ENCODE results near the gene GMPS. TPM values are rescaled to one million over a fixed set of nuclear protein-coding genes. Genes with fewer than 3 reads are reported as not detected.
"Not testable (repeated sequence)": the region's sequence is repeated elsewhere in the genome, so short reads cannot be mapped to it uniquely, and the experiment has no call there.

GMPS gene
- total and polyA plus RNA-seq, 2 of the 8 experiments (the other 6 are each of a cell fraction or from before 2014, with no cell fraction given) = 57.7 to 175 TPM

DNA sequence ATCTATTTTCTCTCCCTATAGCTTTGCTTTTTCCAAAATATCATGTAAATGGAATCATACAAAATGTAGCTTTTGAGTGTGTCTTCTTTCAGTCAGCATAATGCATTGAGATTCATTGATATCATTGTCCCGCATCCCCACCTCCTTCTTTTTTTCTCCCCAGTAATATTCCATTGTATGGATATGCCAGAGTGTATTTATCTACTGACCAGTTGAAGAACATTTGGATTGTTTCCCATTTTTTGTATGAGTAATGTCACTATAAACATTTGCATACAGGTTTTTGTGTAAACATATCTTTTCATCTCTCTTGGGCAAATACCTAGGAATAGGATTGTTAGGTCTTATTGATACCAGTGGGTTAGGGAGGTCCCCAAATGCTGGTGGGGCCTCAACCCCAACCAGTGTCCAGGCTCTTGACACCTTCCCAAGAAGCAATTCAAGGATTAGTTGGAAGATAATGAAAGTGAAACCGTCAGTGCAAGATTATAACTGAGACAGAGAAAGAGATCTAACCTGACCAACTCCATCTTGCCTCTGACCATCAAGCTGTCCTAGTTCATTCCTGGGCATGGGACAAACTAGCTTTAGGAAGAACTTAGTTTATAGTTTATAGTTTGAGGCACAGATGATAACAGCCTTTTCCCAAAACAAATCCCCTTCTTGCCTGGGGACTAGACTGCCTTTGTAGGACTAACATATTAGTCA, 8.8 kb upstream of the GMPS start (continued):
- no peak for TF ChIP-seq SAP30 (IDR thresholded peaks at IDR 0.05; ENCODE audit: insufficient read depth, insufficient replicate concordance, low read length)

DNA sequence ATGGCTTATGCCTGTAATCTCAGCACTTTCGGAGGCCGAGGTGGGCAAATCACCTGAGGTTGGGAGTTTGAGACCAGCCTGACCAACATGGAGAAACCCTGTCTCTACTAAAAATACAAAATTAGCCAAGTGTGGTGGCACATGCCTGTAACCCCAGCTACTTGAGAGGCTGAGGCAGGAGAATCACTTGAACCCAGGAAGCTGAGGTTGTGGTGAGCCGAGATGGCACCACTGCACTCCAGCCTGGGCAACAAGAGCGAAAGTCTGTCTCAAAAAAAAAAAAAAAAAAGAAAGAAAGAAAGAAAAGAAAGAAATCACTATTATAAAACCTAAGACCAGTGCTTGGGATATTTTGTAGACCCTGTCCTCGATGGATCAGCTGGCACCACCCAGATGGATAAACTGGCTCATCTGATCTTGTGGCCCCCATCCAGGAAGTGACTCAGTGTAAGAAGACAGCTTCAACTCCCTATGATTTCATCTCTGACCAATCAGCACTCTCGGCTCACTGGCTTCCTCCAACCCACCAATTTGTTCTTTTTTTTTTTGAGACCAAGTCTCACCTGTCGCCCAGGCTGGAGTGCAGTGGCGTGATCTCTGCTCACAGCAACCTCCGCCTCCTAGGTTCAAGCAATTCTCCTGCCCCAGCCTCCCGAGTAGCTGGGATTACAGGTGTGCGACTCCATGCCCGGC, 8.0 kb upstream of the GMPS start:
- CTCF ChIA-PET (ENCODE audit: partially characterized antibody) = interaction anchor here (1.0 kb wide), 1 partner anchor 39 kb away, joined by 3 read pairs; no protein-coding TSS in a partner anchor
- 92% methylated on average over 9 of the region's 12 CpGs; no CpG with 5 or more reads in 1 of the 2 experiments for WGBS, 2 experiments (ENCODE audit: extremely low coverage in 1 of 2, insufficient coverage in 1 of 2, insufficient read length in 1 of 2, insufficient replicate concordance in 2 of 2, low coverage in 1 of 2, low lambda C conversion rate in 2 of 2, missing lambda C conversion rate in 1 of 2)
- H3K4me3 ChIP-seq (ENCODE audit: extremely low read depth in 1 of 4, insufficient read depth in 2 of 4, low read depth in 3 of 4, low read length in 4 of 4) = not testable (repeated sequence)

More for the DNA sequence above, 8.0 kb upstream of the GMPS start:
- not testable (repeated sequence) for H3K23ac ChIP-seq (ENCODE audit: insufficient read length); H2AK5ac ChIP-seq (ENCODE audit: low read depth, low read length); H2BK5ac ChIP-seq (ENCODE audit: low read depth, low read length); H3K79me1 ChIP-seq (ENCODE audit: low read depth, low read length); H2BK15ac ChIP-seq (ENCODE audit: low read length); H3K56ac ChIP-seq (replicated peaks; ENCODE audit: insufficient read length, low read depth, low read length); H4K8ac ChIP-seq (ENCODE audit: extremely low read depth, insufficient read depth, low read length); H3K4ac ChIP-seq (replicated peaks; ENCODE audit: insufficient read length, low read depth, low read length); H3K36me3 ChIP-seq (ENCODE audit: control insufficient read depth in 2 of 4, insufficient read depth in 4 of 4, low read length in 3 of 4); H4K91ac ChIP-seq (replicated peaks; ENCODE audit: insufficient read length, low read length); H2BK20ac ChIP-seq (ENCODE audit: low read length); H3K27me3 ChIP-seq (replicated peaks in 1 of 4; ENCODE audit: control insufficient read depth in 3 of 4, extremely low read depth in 1 of 4, insufficient read depth in 3 of 4, low read length in 3 of 4); H2BK120ac ChIP-seq (replicated peaks; ENCODE audit: low read depth, low read length); H3K18ac ChIP-seq (ENCODE audit: extremely low read depth, low read length); H3K14ac ChIP-seq (ENCODE audit: insufficient read length); H3K4me1 ChIP-seq (replicated peaks in 1 of 4; ENCODE audit: control insufficient read depth in 3 of 4, insufficient read depth in 4 of 4, low read length in 3 of 4); FAIRE-seq; H3K79me2 ChIP-seq (ENCODE audit: control insufficient read depth in 1 of 2, insufficient read depth in 2 of 2, low read length in 2 of 2); H3K9ac ChIP-seq (replicated peaks in 1 of 4; ENCODE audit: extremely low read depth in 1 of 4, low read depth in 3 of 4, low read length in 3 of 4); H4K5ac ChIP-seq (ENCODE audit: insufficient read length, low read depth, low read length); H3K23me2 ChIP-seq (ENCODE audit: low read depth, low read length); H3K9me3 ChIP-seq (ENCODE audit: insufficient read depth in 2 of 2, low read depth in 1 of 2, low read length in 1 of 2); H2BK12ac ChIP-seq (ENCODE audit: low read depth, low read length); H2AFZ ChIP-seq (ENCODE audit: low read length); H3K27ac ChIP-seq (ENCODE audit: low read depth, low read length); H3K4me2 ChIP-seq (ENCODE audit: insufficient read depth in 1 of 2, low read depth in 2 of 2, low read length in 2 of 2); H4K20me1 ChIP-seq (replicated peaks in 1 of 2; ENCODE audit: control insufficient read depth in 1 of 2, insufficient read depth in 2 of 2, low read length in 2 of 2); DNase-seq (ENCODE audit: low read depth in 1 of 2, low spot score in 2 of 2)
- POLR2A ChIA-PET (ENCODE audit: partially characterized antibody) = interaction anchor here (0.6 to 2.2 kb wide), 2 partner anchors 8 to 1391 kb away, joined by 3 to 7 read pairs; partner anchors contain the start of gene GMPS

Data from H1 (cell line).